Heart left ventricle (tissue), 13 donors: ENCODE data around the gene MYORG.
"Not testable (repeated sequence)": the region's sequence is repeated elsewhere in the genome, so short reads cannot be mapped to it uniquely, and the experiment has no call there.

Experiments
- CTCF ChIP-seq, 12 donors: fragments of 200-600 bp; sonication (generic) in 4 of 12; IDR thresholded peaks; one replicate each; pipeline versions ENCODE4 v1.5.0 to v1.8.0; 2018 to 2022; ENCODE audit warnings: antibody characterized with exemption in 12 of 12, mild to moderate bottlenecking in 5 of 12
- POLR2A ChIP-seq, 2 donors: fragments of 450-650 bp; IDR thresholded peaks; one replicate each; pipeline ENCODE4 v1.6.1; 2017; ENCODE audit warnings: antibody characterized with exemption in 2 of 2, mild to moderate bottlenecking in 2 of 2, moderate library complexity in 2 of 2
- donor health status: ischemic (EF 13 %, LVEDD 7.1; RV severe dilation, severe dysfunction).
- donor health status: DM: no; HTN: yes; CAD: no.
- donor health status: DM: no; HTN: no; CAD: no.
- donor health status: ischemic (EF 25% LVEDD 6.9; RV normal size, moderate dysfunction).
- donor health status: ischemic (EF 25% LVEDD 5.7; RV mildly dilated, moderate dysfunction).
- donor health status: ischemic (EF 35%, LVEDD 5.7; RV mildly dilated, moderate dysfunction).
- donor health status: nonischemic (EF 11% LVEDD 7.7; RV severe dilation, severe dysfunction).
- donor health status: DM: yes; HTN: yes; CAD: no.
- donor health status: PGD.
- donor health status: ischemic (EF 29% LVEDD 5.4; RV normal size, mild dysfunction).
- donor health status: nonischemic (EF 23%, LVEDD 6.1; RV moderate dilation, normal function).

DNA sequence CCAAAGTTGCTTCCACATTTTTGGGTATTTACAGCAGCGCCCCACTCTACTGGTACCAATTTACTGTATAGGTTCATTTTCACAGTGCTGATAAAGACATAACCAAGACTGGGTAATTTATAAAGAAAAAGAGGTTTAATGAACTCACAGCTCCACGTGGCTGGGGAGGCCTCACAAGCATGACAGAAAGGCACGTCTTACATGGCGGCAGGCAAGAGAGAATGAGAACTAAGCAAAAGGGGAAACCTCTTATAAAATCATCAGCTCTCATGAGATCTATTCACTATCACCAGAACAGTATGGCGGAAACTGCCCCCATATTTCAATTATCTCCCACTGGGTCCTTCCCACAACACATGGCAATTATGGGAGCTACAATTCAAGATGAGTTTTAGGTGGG lies 7.9 kb downstream of the MYORG start:
- not testable (repeated sequence) for TF ChIP-seq CTCF, POLR2A (IDR thresholded peaks at IDR 0.05)
